Ascending aorta (tissue), 2 donors: ENCODE results near the gene TBC1D22B. TPM values are rescaled to one million over a fixed set of nuclear protein-coding genes. Genes with fewer than 3 reads are reported as not detected.
A peak's percentile ranks its signal among the peaks of the same experiment; 100 is the strongest.

Experiments
- DNase-seq, 2 donors: peaks; one replicate each; pipeline ENCODE4 v3.0.0-alpha.2; 2019; ENCODE audit warnings: low spot score in 2 of 2
- H3K27ac ChIP-seq, 2 donors: fragments of 200-600 bp; sonication (generic); one replicate each; pipeline ENCODE4 v1.5.1; 2016 to 2017; ENCODE audit warnings: mild to moderate bottlenecking in 1 of 2
- H3K27me3 ChIP-seq: fragments of 200-600 bp; sonication (generic); one replicate; pipeline ENCODE4 v1.5.1; 2017
- H3K36me3 ChIP-seq, 2 donors: fragments of 200-600 bp; sonication (generic); one replicate each; pipeline ENCODE4 v1.5.1; 2016
- H3K4me1 ChIP-seq, 2 donors: fragments of 200-600 bp; sonication (generic); one replicate each; pipeline ENCODE4 v1.5.1; 2016 to 2017; ENCODE audit warnings: mild to moderate bottlenecking in 1 of 2
- H3K4me3 ChIP-seq, 2 donors: fragments of 200-600 bp; sonication (generic); one replicate each; pipeline ENCODE4 v1.5.1; 2016 to 2017; ENCODE audit warnings: mild to moderate bottlenecking in 1 of 2
- H3K9me3 ChIP-seq, 2 donors: fragments of 200-600 bp; sonication (generic); one replicate each; pipeline ENCODE4 v1.5.1; 2016
- CTCF ChIP-seq, 3 experiments: fragments of 200-600 bp in 2 of 3; fragments of 450-650 bp in 1 of 3; sonication (generic) in 2 of 3; IDR thresholded peaks; one replicate each; pipeline ENCODE4 v1.5.1; 2016 to 2019; ENCODE audit warnings: antibody characterized with exemption in 3 of 3, mild to moderate bottlenecking in 1 of 3, moderate library complexity in 1 of 3
- intact Hi-C: fragments of 100-400 bp; cut with DNase I; formaldehyde crosslinking; loops from one replicate; pipeline ENCODE4 v1.15.1; 2023
- total RNA-seq: library from RNA; depleted of rRNA; stranded (reverse); fragments of >200 nt; gene quantifications from one replicate; pipeline ENCODE4 v1.1.0, GENCODE V29; 2016

The TBC1D22B gene
- total RNA-seq, 1 donor from 2014 or later, result 11.1 TPM

DNA sequence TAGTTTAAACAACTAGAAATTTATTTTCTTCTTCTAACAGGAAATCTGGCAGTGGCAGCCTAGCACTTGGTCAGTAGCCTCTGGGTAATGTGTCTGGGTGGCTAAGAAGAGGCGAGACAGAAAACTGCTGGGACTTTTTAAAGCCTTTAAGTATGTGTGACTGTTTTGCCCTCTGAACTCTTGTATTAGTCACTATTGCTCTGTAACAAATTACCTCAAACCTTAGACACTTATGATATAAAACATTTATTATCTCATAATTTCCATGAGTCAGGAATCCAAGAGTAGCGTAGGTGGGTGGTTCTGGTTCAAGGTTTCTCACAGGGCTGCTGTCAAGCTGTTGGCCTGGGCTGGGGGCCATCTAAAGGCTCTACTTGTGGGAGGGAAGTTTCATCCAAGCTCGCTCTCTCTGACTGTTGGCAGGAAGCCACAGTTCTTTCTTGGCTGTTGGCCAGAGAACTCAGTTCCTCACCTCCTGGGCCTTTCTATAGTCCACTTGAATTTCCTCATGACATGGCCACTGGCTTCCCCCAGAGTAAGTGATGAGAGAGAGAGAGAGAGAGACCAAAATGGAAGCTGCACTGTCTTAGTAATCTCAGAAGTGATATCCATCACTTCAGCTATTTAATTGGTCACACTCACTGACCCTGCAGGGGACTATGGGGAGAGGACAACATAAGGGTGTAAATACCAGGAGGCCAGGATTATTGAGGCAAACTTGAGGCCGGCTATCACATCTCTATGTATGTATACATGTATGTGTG is 17.4 kb upstream of the TBC1D22B start:
- H3K9me3 ChIP-seq, result no peaks in the 10 kb centered on the region
- H3K4me3 ChIP-seq, result no peak overlapping the region
- intact Hi-C loops, result no loop called here
- TF ChIP-seq CTCF (IDR thresholded peaks at IDR 0.05), result no peak
- DNase-seq, result peak; percentile 87 to 97
- no peaks in the 10 kb centered on the region for H3K36me3 ChIP-seq
- H3K4me1 ChIP-seq, result peaks cover 9 to 44% of the 10 kb centered on the region in 2 donors
- no peaks in the 10 kb centered on the region for H3K27me3 ChIP-seq
- H3K27ac ChIP-seq, result peak overlapping the region; percentile 90 to 93

- no peak for DNase-seq
- no peak for TF ChIP-seq CTCF (IDR thresholded peaks at IDR 0.05)
- no peaks in the 10 kb centered on the region for H3K9me3 ChIP-seq
- H3K36me3 ChIP-seq, result no peaks in the 10 kb centered on the region
- H3K4me1 ChIP-seq, result peaks cover 9 to 50% of the 10 kb centered on the region in 2 donors
- H3K27ac ChIP-seq, result peak overlapping the region; percentile 90 to 93
- intact Hi-C loops, result no loop called here
- no peaks in the 10 kb centered on the region for H3K27me3 ChIP-seq
- H3K4me3 ChIP-seq, result no peak overlapping the region
Observed at GRCh38 chr6:37241131-37241530, 16.4 kb upstream of the TBC1D22B start.

- peak overlapping the region; percentile 90 to 93 for H3K27ac ChIP-seq
- H3K36me3 ChIP-seq, result no peaks in the 10 kb centered on the region
- H3K4me3 ChIP-seq, result no peak overlapping the region
- H3K27me3 ChIP-seq, result no peaks in the 10 kb centered on the region
- DNase-seq, result no peak
- intact Hi-C loops, result loop anchor here (2.0 kb wide), 1 partner anchor 107 kb away; no protein-coding TSS in a partner anchor
- no peak for TF ChIP-seq CTCF (IDR thresholded peaks at IDR 0.05)
- H3K9me3 ChIP-seq, result no peaks in the 10 kb centered on the region
- peaks cover 9 to 50% of the 10 kb centered on the region in 2 donors for H3K4me1 ChIP-seq
Observed at GRCh38 chr6:37241775-37242428, 15.7 kb upstream of the TBC1D22B start.

DNA sequence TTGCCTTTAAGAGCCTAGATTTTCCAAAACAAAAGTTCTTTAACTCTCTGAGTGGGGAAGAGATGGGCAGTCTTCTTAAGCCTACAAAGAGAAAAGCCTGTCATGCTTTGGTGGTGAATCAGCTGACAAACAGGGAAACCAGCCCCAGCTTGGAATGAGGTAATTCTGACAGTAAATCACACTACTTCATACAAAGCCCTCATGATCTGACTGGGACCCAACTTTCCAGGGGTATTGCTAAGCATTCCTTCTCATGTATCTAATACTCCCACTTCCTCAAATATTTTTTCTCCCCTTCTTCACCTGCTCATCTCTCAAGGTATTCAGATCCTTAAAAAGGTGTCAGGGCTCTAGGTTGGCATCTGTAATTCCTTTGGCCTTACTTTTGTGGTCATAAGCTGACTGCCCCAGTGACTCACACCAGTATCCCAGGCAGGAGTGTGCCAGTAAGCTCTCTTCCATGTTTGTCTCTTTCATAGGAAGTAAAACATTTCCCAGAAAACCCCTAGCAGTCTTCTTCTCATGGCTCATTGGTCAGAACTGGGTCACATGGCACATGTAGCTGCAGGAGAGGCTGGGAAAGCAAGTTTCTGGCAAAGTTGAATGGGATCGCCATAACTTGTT is 15.0 kb upstream of the TBC1D22B start:
- intact Hi-C loops, result loop anchor here (2.0 kb wide), 1 partner anchor 108 kb away; no protein-coding TSS in a partner anchor
- no peaks in the 10 kb centered on the region for H3K9me3 ChIP-seq
- no peak for TF ChIP-seq CTCF (IDR thresholded peaks at IDR 0.05)
- peak in 1 of 2 donors; percentile 88 for DNase-seq
- no peaks in the 10 kb centered on the region for H3K27me3 ChIP-seq
- peak overlapping the region; percentile 90 to 93 for H3K27ac ChIP-seq
- H3K36me3 ChIP-seq, result no peaks in the 10 kb centered on the region
- peaks cover 9 to 50% of the 10 kb centered on the region in 2 donors for H3K4me1 ChIP-seq
- H3K4me3 ChIP-seq, result no peak overlapping the region

GRCh38 chr6:37243131-37243815 is 14.3 kb upstream of the TBC1D22B start:
- Histone ChIP-seq H3K9me3 (no peaks in the 10 kb centered on the region), H3K27me3 (no peaks in the 10 kb centered on the region), H3K27ac (peak overlapping the region; percentile 90 to 93), H3K4me3 (no peak overlapping the region), H3K36me3 (no peaks in the 10 kb centered on the region), H3K4me1 (peaks cover 9 to 50% of the 10 kb centered on the region in 2 donors)
- no peak for TF ChIP-seq CTCF (IDR thresholded peaks at IDR 0.05)
- DNase-seq, result no peak
- intact Hi-C loops, result loop anchor here (2.0 kb wide), 1 partner anchor 108 kb away; no protein-coding TSS in a partner anchor
